ENCODE results near the gene RHEB. TPM values are rescaled to one million over a fixed set of nuclear protein-coding genes. Genes with fewer than 3 reads are reported as not detected.

The RHEB gene
- total and polyA plus RNA-seq, 2 of the 13 experiments (the other 11 are each of a cell fraction or from before 2014, with no cell fraction given) = 55.0 to 77.6 TPM

GRCh38 chr7:151449990-151450389 is 69.7 kb downstream of the RHEB start (continued):
- TF ChIP-seq NCOR1 (IDR thresholded peaks at IDR 0.05; ENCODE audit: borderline replicate concordance, low read length) (no peak), AHR (CRISPR knock-in tag; IDR thresholded peaks at IDR 0.05) (no peak), ZNF282 (IDR thresholded peaks at IDR 0.05; ENCODE audit: partially characterized antibody) (no peak), FLYWCH1 (CRISPR knock-in tag; IDR thresholded peaks at IDR 0.05) (no peak), ZZZ3 (CRISPR knock-in tag; IDR thresholded peaks at IDR 0.05; ENCODE audit: borderline replicate concordance) (no peak), ZIK1 (CRISPR knock-in tag; IDR thresholded peaks at IDR 0.05; ENCODE audit: borderline replicate concordance, low read depth) (no peak), ZNF484 (CRISPR knock-in tag; IDR thresholded peaks at IDR 0.05; ENCODE audit: borderline replicate concordance, low read depth) (no peak), ZFP62 (CRISPR knock-in tag; IDR thresholded peaks at IDR 0.05) (no peak), ZFAT (CRISPR knock-in tag; conservative IDR thresholded peaks at IDR 0.05) (no peak), SIX1 (CRISPR knock-in tag; IDR thresholded peaks at IDR 0.05; ENCODE audit: borderline replicate concordance) (no peak), MED1 (CRISPR knock-in tag; IDR thresholded peaks at IDR 0.05) (no peak)
- TF ChIP-seq, protein P1, sequence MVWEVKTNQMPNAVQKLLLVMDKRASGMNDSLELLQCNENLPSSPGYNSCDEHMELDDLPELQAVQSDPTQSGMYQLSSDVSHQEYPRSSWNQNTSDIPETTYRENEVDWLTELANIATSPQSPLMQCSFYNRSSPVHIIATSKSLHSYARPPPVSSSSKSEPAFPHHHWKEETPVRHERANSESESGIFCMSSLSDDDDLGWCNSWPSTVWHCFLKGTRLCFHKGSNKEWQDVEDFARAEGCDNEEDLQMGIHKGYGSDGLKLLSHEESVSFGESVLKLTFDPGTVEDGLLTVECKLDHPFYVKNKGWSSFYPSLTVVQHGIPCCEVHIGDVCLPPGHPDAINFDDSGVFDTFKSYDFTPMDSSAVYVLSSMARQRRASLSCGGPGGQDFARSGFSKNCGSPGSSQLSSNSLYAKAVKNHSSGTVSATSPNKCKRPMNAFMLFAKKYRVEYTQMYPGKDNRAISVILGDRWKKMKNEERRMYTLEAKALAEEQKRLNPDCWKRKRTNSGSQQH (CRISPR knock-in tag; IDR thresholded peaks at IDR 0.05; ENCODE audit: low read depth) = no peak
- TF ChIP-seq, protein P2, sequence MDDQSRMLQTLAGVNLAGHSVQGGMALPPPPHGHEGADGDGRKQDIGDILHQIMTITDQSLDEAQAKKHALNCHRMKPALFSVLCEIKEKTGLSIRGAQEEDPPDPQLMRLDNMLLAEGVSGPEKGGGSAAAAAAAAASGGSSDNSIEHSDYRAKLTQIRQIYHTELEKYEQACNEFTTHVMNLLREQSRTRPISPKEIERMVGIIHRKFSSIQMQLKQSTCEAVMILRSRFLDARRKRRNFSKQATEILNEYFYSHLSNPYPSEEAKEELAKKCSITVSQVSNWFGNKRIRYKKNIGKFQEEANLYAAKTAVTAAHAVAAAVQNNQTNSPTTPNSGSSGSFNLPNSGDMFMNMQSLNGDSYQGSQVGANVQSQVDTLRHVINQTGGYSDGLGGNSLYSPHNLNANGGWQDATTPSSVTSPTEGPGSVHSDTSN (CRISPR knock-in tag; IDR thresholded peaks at IDR 0.05; ENCODE audit: borderline replicate concordance) = no peak
- TF ChIP-seq, protein P3, sequence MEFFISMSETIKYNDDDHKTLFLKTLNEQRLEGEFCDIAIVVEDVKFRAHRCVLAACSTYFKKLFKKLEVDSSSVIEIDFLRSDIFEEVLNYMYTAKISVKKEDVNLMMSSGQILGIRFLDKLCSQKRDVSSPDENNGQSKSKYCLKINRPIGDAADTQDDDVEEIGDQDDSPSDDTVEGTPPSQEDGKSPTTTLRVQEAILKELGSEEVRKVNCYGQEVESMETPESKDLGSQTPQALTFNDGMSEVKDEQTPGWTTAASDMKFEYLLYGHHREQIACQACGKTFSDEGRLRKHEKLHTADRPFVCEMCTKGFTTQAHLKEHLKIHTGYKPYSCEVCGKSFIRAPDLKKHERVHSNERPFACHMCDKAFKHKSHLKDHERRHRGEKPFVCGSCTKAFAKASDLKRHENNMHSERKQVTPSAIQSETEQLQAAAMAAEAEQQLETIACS (CRISPR knock-in tag; IDR thresholded peaks at IDR 0.05) = no peak

Data from HepG2 (cell line).